HG03045 (cell line): Measurements from ENCODE around the gene AHCYL2.
A peak's percentile ranks its signal among the peaks of the same experiment; 100 is the strongest.
"Not testable (repeated sequence)": the region's sequence is repeated elsewhere in the genome, so short reads cannot be mapped to it uniquely, and the experiment has no call there.

Experiments
- ATAC-seq: cut with Tn5 transposase; IDR thresholded peaks from one replicate; pipeline ENCODE4 v1.9.1; 2021; ENCODE audit warnings: mild to moderate bottlenecking, moderate library complexity; ENCODE audit not compliant: unreplicated experiment

AHCYL2 gene

GRCh38 chr7:129208667-129209066, 16.2 kb upstream of the AHCYL2 start:
- no peak for ATAC-seq

DNA sequence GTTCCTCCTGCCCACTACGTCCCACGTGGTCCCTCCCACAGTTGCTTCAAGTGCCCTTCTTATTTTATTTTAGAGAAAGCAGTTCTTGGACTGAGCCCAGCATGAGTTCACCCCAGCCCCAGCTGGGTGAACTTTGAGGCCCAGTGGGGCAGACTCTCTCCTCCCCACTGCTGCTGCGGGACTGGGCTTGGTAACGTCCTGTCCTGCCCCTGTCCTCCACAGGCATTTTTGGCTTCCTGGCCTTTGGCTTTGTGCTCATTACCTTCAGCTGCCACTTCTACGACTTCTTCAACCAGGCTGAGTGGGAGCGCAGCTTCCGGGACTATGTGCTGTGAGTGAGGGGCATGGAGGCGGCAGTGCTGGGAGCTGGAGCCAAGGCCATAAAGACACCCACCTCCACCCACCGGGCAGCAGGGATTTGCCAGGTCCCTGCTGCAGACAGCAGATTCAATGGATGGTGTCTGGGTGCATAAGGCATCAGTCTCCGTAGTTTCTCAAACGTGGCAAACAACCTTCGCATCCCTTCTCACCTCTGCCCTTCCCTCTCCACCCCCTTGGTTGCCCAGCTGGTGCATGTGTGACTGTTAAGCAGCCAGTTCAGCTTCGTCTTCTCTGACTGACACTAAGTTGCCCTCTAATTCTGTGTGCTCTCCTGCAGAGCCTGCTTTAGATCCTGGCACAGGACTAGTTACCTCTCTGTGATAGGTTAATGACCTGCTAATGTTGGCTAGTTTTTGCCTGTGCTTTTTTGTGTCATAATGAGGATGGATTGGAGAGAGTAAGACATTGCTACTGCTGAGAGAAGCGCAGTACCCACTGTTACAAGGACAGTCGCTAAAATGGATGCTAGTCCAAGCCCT, 15.5 kb upstream of the AHCYL2 start:
- ATAC-seq = no peak

GRCh38 chr7:129210256-129210988, 14.4 kb upstream of the AHCYL2 start:
- peak; percentile 66 for ATAC-seq

DNA sequence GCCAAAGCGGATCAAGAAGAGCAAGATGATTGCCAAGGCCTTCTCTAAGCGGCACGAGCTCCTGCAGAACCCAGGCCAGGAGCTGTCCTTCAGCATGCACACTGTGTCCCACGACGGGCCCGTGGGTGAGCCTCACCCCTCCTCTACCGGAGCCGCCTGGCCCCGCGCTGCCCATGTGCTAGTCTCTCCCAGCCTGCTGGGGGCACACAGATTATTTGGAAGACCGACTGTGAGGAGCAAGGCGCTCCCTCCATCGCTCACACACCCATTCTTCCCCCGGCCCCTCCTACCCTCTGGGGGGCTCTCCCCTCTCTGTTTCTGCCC, 13.9 kb upstream of the AHCYL2 start:
- ATAC-seq = no peak

- no peak for ATAC-seq
These were observed 12.7 kb upstream of the AHCYL2 start for GRCh38 chr7:129212126-129212525.

GRCh38 chr7:129212596-129212995, 12.2 kb upstream of the AHCYL2 start:
- ATAC-seq = no peak

- ATAC-seq = no peak
These were observed 11.0 kb upstream of the AHCYL2 start for GRCh38 chr7:129213828-129214227.

GRCh38 chr7:129215691-129216090, 9.1 kb upstream of the AHCYL2 start:
- ATAC-seq = not testable (repeated sequence)

DNA sequence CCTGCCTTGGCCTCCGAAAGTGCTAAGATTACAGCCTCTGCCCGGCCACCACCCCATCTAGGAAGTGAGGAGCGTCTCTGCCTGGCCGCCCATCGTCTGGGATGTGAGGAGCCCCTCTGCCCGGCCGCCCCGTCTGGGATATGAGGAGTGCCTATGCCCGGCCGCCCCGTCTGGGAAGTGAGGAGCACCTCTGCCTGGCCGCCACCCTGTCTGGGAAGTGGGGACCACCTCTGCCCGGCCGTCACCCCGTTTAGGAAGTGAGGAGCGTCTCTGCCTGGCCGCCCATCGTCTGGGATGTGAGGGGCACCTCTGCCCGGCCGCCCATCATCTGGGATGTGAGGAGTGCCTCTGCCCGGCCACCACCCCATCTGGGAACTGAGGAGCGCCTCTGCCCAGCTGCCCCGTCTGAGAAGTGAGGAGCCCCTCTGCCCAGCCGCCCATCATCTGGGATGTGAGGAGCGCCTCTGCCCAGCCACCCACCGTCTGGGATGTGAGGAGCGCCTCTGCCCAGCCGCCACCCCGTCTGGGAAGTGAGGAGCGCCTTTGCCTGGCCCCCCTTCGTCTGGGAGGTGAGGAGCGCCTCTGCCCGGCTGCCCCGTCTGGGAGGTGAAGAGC, 8.6 kb upstream of the AHCYL2 start:
- not testable (repeated sequence) for ATAC-seq

DNA sequence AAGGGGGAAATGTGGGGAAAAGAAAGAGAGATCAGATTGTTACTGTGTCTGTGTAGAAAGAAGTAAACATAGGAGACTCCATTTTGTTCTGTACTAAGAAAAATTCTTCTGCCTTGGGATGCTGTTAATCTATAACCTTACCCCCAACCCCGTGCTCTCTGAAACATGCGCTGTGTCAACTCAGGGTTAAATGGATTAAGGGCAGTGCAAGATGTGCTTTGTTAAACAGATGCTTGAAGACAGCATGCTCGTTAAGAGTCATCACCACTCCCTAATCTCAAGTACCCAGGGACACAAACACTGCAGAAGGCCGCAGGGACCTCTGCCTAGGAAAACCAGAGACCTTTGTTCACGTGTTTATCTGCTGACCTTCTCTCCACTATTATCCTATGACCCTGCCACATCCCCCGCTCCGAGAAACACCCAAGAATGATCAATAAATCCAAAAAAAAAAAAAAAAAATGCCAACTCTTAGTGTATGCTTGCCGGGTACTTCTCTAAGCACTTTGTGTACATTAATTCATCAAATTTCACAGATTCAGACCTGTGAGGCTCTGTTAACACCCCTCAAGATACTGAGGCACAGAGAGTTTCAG, 7.9 kb upstream of the AHCYL2 start:
- not testable (repeated sequence) for ATAC-seq

DNA sequence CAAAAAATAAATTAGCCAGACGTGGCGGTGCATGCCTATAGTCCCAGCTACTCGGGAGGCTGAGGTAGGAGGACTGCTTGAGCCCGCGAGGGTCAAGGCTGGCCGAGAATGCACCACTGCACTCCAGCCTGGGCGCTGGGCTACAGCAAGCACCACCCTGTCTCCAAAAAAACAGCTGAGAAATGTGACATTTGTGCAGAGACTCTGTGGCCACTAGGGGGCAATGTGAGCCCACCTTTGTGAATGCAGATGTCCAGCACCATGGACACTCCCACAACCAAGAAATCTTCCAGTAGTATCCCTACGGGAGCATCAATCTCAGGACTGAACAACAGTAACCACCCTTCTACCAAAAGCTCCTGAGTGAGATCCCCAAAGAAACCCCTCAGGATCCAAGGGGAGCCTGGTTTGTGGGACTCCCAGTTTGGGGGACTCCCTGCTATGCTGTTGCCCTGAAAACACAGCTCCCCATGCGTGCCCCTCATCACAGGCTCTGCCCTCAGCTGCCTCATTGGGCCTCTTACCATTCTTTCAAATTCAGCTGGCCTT, 6.2 kb upstream of the AHCYL2 start:
- no peak for ATAC-seq

DNA sequence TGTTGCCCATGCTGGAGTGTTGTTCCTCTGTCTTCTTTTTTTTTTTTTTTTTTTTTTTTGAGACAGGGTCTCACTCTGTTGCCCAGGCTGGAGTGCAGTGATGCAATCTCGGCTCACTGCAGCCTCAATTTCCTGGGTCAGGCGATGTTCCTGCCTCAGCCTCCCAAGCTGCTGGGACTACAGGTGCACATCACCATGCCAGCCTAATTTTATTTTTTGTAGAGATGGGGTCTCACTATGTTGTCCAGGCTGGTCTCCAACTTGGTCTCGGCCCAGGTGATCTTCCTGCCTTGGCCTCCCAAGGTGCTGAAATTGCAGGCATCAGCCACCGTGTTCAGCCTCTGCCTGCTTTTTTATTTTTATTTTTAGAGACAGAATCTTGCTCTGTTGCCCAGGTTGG, 5.7 kb upstream of the AHCYL2 start:
- ATAC-seq = not testable (repeated sequence)

- ATAC-seq = no peak
These were observed 2.8 kb upstream of the AHCYL2 start for GRCh38 chr7:129222064-129222463.

DNA sequence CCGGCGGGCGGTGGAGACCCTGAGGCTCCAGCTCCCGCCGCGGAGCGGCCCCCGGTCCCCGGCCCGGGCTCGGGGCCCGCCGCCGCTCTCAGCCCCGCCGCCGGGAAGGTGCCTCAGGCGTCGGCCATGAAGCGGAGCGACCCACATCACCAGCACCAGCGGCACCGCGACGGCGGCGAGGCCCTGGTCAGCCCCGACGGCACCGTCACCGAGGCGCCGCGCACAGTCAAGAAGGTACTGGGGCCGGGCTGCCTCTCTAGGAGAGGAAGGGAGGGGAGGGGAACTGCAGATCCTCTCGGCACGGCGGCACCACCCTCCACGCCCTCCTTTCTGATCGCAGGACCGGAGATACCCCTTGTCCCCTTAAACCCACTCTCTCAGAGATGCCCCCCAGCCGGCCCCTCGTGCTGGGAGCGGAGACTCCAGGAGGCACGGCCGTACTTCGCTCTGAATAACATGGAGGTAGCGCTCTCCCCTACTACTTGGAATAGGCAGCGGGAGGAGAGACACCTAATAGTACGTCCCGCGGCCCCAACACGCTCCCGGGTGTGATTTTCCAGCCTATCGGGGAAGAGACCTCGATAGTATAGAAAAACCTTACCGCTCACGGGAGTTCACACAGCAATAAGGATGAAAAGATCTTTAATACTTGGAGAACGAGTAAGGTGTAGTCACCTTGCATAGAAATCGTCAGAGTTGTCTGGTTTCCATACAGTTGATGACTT, 538 bp downstream of the AHCYL2 start:
- ATAC-seq = peak; percentile 39

GRCh38 chr7:129225931-129226572, 1.2 kb downstream of the AHCYL2 start:
- ATAC-seq = no peak

DNA sequence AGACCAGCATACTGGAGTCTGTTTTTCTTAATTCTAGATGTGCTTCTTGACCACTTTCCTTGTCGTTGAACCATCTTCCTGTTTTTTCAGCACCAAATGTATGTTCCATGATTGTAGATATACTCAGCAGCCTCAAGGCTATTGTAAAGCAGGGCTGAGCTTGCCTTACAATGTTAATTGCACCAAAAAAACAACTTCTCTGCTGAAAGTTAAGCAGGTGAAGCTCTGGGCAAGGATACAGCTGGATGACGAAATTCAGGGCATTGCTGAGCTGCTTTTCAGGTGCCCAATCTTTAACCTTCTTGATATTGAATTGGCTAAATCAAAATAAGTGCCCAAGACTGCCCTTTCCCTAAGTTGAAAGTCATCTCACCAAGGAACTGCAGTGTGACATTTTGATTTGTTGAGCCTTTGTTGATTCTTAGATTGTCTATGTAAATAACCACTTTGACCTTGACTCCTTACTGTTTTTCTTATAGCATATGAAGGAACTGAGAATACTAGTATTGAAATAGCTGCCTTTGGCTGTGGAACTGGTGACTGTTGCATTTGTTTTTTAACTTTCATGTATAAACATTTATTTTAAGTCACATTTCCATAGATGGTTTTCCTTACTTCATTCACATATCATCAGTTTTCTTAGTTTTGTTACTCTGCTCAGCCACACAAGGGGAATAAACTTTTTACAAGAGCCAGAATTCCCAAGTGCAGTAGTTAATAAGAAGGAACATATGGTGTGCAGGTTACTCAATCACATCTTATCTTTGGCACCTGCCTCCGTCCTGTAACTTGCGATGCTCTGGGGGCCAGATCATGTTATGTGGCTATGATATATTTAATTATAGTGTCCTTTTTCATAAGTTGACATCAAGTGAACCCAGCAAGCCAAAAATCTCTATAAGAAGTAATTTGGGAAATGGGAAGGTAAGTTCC, 3.1 kb downstream of the AHCYL2 start:
- no peak for ATAC-seq

- no peak for ATAC-seq
These were observed 3.8 kb downstream of the AHCYL2 start for GRCh38 chr7:129228633-129229032.

DNA sequence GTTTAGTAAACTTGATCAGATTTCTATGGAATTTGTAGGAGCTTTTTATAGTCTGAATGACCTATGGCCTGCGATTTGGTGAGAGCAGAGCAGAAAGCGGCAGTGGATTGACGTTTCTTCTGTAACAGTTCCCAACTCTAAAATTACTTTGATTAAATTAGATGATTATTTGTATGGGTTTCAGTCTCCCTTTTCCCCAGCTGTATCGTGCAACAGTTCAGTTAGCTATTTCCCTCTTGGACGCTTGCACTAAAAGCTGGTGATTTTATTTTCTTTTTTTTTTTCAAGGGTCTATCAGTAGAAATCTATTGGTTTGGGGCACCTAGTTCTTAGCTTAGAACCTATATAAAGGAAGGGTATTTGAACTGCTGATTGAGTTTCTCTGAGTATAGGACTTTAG, 6.8 kb downstream of the AHCYL2 start:
- no peak for ATAC-seq

DNA sequence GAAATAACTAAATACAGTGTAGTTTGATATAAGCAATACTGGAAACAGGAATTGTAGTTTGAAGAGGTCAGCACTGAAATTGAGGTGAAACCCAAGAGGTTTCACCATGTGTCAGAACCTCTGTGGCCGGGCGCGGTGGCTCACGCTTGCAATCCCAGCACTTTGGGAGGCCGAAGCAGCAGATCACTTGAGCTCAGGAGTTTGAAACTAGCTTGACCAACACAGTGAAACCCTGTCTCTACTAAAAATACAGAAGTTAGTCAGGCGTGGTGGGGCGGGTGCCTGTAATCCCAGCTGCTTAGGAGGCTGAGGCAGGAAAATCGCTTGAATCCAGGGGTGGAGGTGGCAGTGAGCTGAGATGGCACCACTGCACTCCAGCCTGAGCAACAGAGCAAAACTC, 13.7 kb downstream of the AHCYL2 start:
- ATAC-seq = no peak
